ENCODE data around the gene CTNND2. TPM values are rescaled to one million over a fixed set of nuclear protein-coding genes. Genes with fewer than 3 reads are reported as not detected.
A peak's percentile ranks its signal among the peaks of the same experiment; 100 is the strongest.

Gene CTNND2
- total RNA-seq, 2 experiments from 2014 or later, result not detected

DNA sequence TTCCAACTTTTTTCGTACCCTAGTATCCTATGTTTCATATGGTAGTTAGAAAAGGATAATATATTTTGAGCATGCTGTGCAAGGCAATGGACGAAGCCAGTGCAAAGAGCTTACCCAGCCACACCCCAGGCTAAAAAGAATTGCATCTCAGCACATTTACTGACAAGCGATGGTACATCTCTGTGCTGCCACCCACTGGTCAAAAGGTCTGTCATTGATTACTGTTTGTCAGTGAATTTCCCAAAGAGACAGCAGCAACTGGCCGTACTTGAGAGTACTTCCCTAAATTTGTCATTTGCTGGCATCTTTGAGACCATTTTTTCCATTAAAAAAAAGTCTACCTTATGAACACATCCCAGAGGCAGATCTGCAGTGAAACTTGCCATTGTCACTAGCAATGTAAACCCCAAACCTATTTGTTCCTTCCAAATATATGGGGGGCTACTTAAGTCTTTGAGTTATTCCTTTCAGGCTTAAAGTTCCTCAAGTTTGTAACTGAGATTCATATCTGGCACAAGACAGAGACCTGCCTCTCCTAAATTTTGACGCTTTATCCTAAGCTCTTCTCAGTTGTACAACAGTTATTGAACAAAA, 184.3 kb downstream of the CTNND2 start:
- DNase-seq (peak; percentile 40), ATAC-seq (no peak)
- Mint-ChIP-seq H3K9me3 (peaks cover 7% of the 10 kb centered on the region), H3K36me3 (ENCODE audit: low read depth) (no peaks in the 10 kb centered on the region), H3K27me3 (no peaks in the 10 kb centered on the region), H3K4me3 (no peak overlapping the region), H3K27ac (no peak overlapping the region), H3K4me1 (ENCODE audit: low read depth) (no peaks in the 10 kb centered on the region)
- POLR2A ChIA-PET, result no interaction called here
- TF ChIP-seq, protein P1, sequence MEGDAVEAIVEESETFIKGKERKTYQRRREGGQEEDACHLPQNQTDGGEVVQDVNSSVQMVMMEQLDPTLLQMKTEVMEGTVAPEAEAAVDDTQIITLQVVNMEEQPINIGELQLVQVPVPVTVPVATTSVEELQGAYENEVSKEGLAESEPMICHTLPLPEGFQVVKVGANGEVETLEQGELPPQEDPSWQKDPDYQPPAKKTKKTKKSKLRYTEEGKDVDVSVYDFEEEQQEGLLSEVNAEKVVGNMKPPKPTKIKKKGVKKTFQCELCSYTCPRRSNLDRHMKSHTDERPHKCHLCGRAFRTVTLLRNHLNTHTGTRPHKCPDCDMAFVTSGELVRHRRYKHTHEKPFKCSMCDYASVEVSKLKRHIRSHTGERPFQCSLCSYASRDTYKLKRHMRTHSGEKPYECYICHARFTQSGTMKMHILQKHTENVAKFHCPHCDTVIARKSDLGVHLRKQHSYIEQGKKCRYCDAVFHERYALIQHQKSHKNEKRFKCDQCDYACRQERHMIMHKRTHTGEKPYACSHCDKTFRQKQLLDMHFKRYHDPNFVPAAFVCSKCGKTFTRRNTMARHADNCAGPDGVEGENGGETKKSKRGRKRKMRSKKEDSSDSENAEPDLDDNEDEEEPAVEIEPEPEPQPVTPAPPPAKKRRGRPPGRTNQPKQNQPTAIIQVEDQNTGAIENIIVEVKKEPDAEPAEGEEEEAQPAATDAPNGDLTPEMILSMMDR (IDR thresholded peaks at IDR 0.05), result peak; percentile 21
- intact Hi-C loops (cut with micrococcal nuclease), result no loop called here
- CTCF ChIA-PET, result no interaction called here

DNA sequence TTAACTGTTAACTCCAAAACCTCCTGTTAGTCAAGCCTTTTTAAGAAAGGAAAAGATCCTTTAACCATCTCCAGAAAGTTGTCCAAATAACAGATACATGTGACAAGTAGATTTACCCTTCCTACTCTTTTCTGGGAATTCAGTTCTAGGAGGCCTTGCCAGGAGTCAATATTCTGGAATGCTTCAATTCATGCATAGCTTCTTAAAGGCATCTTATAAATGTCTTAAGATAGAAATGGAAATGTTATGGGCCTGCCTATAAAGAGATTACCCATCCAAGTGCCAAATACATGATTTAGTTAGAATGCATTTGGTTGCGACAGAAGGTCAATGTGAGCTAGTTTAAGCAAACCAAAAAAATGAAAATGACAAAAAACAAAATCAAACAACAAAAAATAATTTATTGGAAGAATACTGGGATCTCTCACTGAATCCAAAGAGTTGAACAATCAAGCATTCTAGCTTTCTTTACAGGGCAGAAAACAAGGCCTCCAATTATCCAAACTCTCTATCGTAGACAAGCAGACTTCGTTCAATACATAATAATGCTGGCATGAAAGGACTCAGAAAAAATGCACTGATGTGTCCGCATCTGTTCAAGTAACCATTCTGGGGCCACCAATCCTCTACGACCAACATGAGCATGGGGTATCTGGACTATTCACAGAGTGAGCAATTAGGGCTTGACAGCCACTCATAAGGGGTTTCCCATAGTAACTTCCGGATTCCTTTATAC, 188.6 kb downstream of the CTNND2 start:
- Mint-ChIP-seq H3K27me3 (no peaks in the 10 kb centered on the region), H3K4me1 (ENCODE audit: low read depth) (no peaks in the 10 kb centered on the region), H3K27ac (no peak overlapping the region), H3K9me3 (peaks cover 2% of the 10 kb centered on the region), H3K4me3 (no peak overlapping the region), H3K36me3 (ENCODE audit: low read depth) (no peaks in the 10 kb centered on the region)
- TF ChIP-seq, protein P1 (IDR thresholded peaks at IDR 0.05), result no peak
- ChIA-PET POLR2A (no interaction called here), CTCF (no interaction called here)
- no peak for DNase-seq
- intact Hi-C loops (cut with micrococcal nuclease), result no loop called here
- no peak for ATAC-seq

DNA sequence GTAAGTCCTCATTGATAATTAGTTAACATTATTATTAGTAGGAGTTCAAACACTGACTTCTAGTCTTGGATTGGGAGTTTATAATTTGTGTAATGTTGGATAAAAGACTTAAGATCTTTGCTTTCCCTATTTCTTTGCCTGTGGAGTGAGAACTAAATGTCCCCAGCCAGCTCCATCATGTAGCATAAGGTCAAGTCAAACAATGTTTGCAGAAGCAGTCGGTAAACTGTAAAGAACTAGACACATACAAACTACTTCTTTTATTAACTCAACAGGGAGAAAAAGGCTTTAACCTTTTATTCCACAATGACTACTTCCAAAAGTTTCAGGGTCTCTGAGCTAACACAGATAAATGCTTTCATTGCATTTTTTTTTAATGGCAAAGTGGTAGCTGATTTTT, 192.3 kb downstream of the CTNND2 start:
- no peaks in the 10 kb centered on the region for H3K4me1 Mint-ChIP-seq (ENCODE audit: low read depth)
- H3K27ac Mint-ChIP-seq, result no peak overlapping the region
- no peak overlapping the region for H3K4me3 Mint-ChIP-seq
- ATAC-seq, result no peak
- no peaks in the 10 kb centered on the region for H3K9me3 Mint-ChIP-seq
- DNase-seq, result no peak
- POLR2A ChIA-PET, result no interaction called here
- TF ChIP-seq, protein P1 (IDR thresholded peaks at IDR 0.05), result no peak
- intact Hi-C loops (cut with micrococcal nuclease), result no loop called here
- no peaks in the 10 kb centered on the region for H3K27me3 Mint-ChIP-seq
- CTCF ChIA-PET, result no interaction called here
- H3K36me3 Mint-ChIP-seq (ENCODE audit: low read depth), result no peaks in the 10 kb centered on the region

DNA sequence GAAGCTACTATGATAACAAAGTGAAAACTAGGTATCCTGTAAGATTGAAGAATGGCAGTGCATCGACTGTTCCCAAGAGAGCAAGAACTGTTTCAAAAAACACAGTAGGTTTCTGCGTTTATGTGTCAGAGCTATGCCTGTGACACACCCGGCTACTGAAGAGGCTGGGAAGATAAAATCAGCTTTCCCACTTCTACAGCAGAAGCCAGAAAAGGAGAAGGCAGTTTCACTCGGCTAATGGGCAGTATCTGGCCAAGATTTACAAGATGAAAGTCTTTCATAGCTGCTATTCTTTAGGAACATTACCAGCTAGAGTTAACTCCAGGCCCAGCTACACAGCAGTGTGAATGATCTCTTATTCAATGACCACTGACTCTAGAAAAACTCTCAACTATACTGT, 195.2 kb downstream of the CTNND2 start:
- ATAC-seq (no peak), DNase-seq (no peak)
- no peaks in the 10 kb centered on the region for H3K9me3 Mint-ChIP-seq
- H3K4me1 Mint-ChIP-seq (ENCODE audit: low read depth), result no peaks in the 10 kb centered on the region
- H3K4me3 Mint-ChIP-seq, result no peak overlapping the region
- TF ChIP-seq, protein P1 (IDR thresholded peaks at IDR 0.05), result no peak
- POLR2A ChIA-PET, result no interaction called here
- no peaks in the 10 kb centered on the region for H3K36me3 Mint-ChIP-seq (ENCODE audit: low read depth)
- intact Hi-C loops (cut with micrococcal nuclease), result no loop called here
- CTCF ChIA-PET, result no interaction called here
- no peak overlapping the region for H3K27ac Mint-ChIP-seq
- H3K27me3 Mint-ChIP-seq, result no peaks in the 10 kb centered on the region

DNA sequence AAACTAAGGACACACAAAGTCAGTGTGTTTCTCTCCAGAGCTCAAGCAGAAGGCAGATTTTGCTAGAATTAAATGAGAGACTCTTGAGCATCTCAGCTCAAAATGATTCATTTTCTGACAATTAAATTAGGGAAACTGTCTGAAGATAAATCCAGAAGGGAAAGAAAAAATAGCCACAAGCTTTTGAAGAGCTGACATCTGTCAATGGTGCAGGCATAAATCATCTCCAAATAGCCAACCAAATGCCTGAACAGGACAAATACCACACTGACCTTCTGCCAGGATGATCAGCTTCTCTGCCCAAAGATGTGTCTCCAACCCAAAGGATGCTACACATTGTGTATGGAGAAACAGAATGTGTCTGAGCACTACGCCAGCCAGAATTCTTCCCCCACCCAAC, 199.3 kb downstream of the CTNND2 start:
- H3K36me3 Mint-ChIP-seq (ENCODE audit: low read depth), result no peaks in the 10 kb centered on the region
- intact Hi-C loops (cut with micrococcal nuclease), result no loop called here
- H3K27ac Mint-ChIP-seq, result no peak overlapping the region
- ATAC-seq (no peak), DNase-seq (no peak)
- no peaks in the 10 kb centered on the region for H3K4me1 Mint-ChIP-seq (ENCODE audit: low read depth)
- TF ChIP-seq, protein P1 (IDR thresholded peaks at IDR 0.05), result no peak
- H3K9me3 Mint-ChIP-seq, result no peaks in the 10 kb centered on the region
- H3K4me3 Mint-ChIP-seq, result no peak overlapping the region
- CTCF ChIA-PET, result no interaction called here
- no peaks in the 10 kb centered on the region for H3K27me3 Mint-ChIP-seq
- POLR2A ChIA-PET, result no interaction called here

Measured in activated CD8-positive, alpha-beta T cell treated with anti-CD3 and anti-CD28 coated beads for 36 hours (primary cell).